ENCODE measurements around the gene C1orf56. TPM values are rescaled to one million over a fixed set of nuclear protein-coding genes. Genes with fewer than 3 reads are reported as not detected.

C1orf56 gene
- total and polyA plus RNA-seq, 2 of the 13 experiments (the other 11 are each of a cell fraction or from before 2014, with no cell fraction given), result 1.5 to 3.2 TPM

GRCh38 chr1:151008244-151009205 lies 39.0 kb upstream of the C1orf56 start, which contains the start of gene PRUNE1 (continued):
- TF ChIP-seq ZMAT5 (CRISPR knock-in tag; IDR thresholded peaks at IDR 0.05; ENCODE audit: borderline replicate concordance, low read depth), result no peak
- no peak for TF ChIP-seq NBN (conservative IDR thresholded peaks at IDR 0.05)
- TF ChIP-seq CSRNP1 (CRISPR knock-in tag; IDR thresholded peaks at IDR 0.05), result peak; percentile 89; the same call in 1 of the 2 replicates
- TF ChIP-seq TCF7 (IDR thresholded peaks at IDR 0.05; ENCODE audit: low read depth), result no peak
- peak; percentile 82 for TF ChIP-seq ZNF770 (CRISPR knock-in tag; IDR thresholded peaks at IDR 0.05)
- TF ChIP-seq FOXO1 (CRISPR knock-in tag; IDR thresholded peaks at IDR 0.05), result peak; percentile 14; the same call in 1 of the 2 replicates
- peak; percentile 83 for TF ChIP-seq CREB1 (IDR thresholded peaks at IDR 0.05)
- peak; percentile 87 for TF ChIP-seq CREB1 (CRISPR knock-in tag; IDR thresholded peaks at IDR 0.05)
- peak; percentile 63 for TF ChIP-seq ZFY (CRISPR knock-in tag; IDR thresholded peaks at IDR 0.05)
- TF ChIP-seq ZBTB1 (CRISPR knock-in tag; IDR thresholded peaks at IDR 0.05; ENCODE audit: borderline replicate concordance), result no peak
- no peak for TF ChIP-seq ZNF10 (CRISPR knock-in tag; IDR thresholded peaks at IDR 0.05; ENCODE audit: borderline replicate concordance, low read depth)
- TF ChIP-seq STAG1 (CRISPR knock-in tag; IDR thresholded peaks at IDR 0.05), result no peak
- TF ChIP-seq NFYC (CRISPR knock-in tag; IDR thresholded peaks at IDR 0.05), result no peak; the same call in 1 of the 2 replicates
- TF ChIP-seq NFAT5 (CRISPR knock-in tag; IDR thresholded peaks at IDR 0.05), result no peak
